Kidney (tissue), 22 donors: Measurements from ENCODE around the gene ANO2. TPM values are rescaled to one million over a fixed set of nuclear protein-coding genes. Genes with fewer than 3 reads are reported as not detected.
A peak's percentile ranks its signal among the peaks of the same experiment; 100 is the strongest.

Experiments
- DNase-seq, 5 donors: peaks; one replicate each; pipeline ENCODE4 v3.0.0-alpha.2; 2013 to 2020
- FAIRE-seq: peaks from 2 replicates; lab custom pipeline; 2012; peaks lifted over from hg19 to GRCh38; lab: Jason Lieb, UNC
- H3K27ac ChIP-seq, 2 donors: one replicate each; pipeline ENCODE4 v1.7.0; 2013; ENCODE audit warnings: low read depth in 2 of 2, low read length in 2 of 2, inconsistent platforms in 1 of 2
- H3K27me3 ChIP-seq: one replicate; pipeline ENCODE4 v1.7.1; 2013; ENCODE audit warnings: low read length, inconsistent platforms; ENCODE audit not compliant: control insufficient read depth, insufficient read depth
- H3K36me3 ChIP-seq, 3 donors: one replicate each; pipeline versions ENCODE4 v1.7.0 to v1.7.1; 2013; ENCODE audit warnings: low read length in 3 of 3, control low read depth in 1 of 3, inconsistent platforms in 1 of 3; ENCODE audit not compliant: insufficient read depth in 3 of 3, control insufficient read depth in 2 of 3
- H3K4me1 ChIP-seq, 3 donors: one replicate each; pipeline versions ENCODE4 v1.7.0 to v1.7.1; 2013; ENCODE audit warnings: low read length in 3 of 3, inconsistent platforms in 1 of 3, low read depth in 1 of 3; ENCODE audit not compliant: control insufficient read depth in 2 of 3, insufficient read depth in 2 of 3
- H3K4me3 ChIP-seq, 3 donors: one replicate each; pipeline versions ENCODE4 v1.7.0 to v1.8.1; 2013; ENCODE audit warnings: low read length in 3 of 3, control low read depth in 1 of 3, inconsistent platforms in 1 of 3
- H3K9ac ChIP-seq, 3 donors: one replicate each; pipeline versions ENCODE4 v1.7.0 to v1.7.1; 2013; ENCODE audit warnings: low read length in 3 of 3, control low read depth in 1 of 3, inconsistent platforms in 1 of 3
- H3K9me3 ChIP-seq, 3 donors: one replicate each; pipeline versions ENCODE4 v1.7.0 to v1.7.1; 2013; ENCODE audit warnings: low read length in 3 of 3, control low read depth in 1 of 3, inconsistent platforms in 1 of 3; ENCODE audit not compliant: control insufficient read depth in 2 of 3, insufficient read depth in 1 of 3
- intact Hi-C: fragments of 100-400 bp; cut with DNase I; formaldehyde crosslinking; loops from one replicate; pipeline ENCODE4 v1.11.1; 2022
- long read RNA-seq, 10 donors: library from polyadenylated mRNA in 1 of 10; unstranded in 1 of 10; transcript quantifications; one replicate each; pipeline ENCODE4 v2.0.0 and lab custom pipeline, GENCODE V29; 2021 to 2026
- polyA plus RNA-seq: library from polyadenylated mRNA; stranded (reverse); fragments of 350-450 nt; fragmentation: Illumina TruSeq; extraction: RNeasy Lipid Tissue Mini Kit (QIAGEN cat#74804); gene quantifications from one replicate; pipeline ENCODE4 v1.2.3, GENCODE V29; 2014; ENCODE audit warnings: low read depth, low replicate concordance; ENCODE audit not compliant: insufficient read depth
- total RNA-seq: library from RNA; stranded (reverse); fragmentation: NEBNext Ultra II Directional; extraction: Animal tissue kit (Norgen Biotek cat#: 25700); gene quantifications from one replicate; pipeline ENCODE4 v1.2.1, GENCODE V29; 2021
- TF ChIP-seq, protein P1 (sequence below): IDR thresholded peaks from 3 replicates; pipeline ENCODE4 v1.5.1; 2012; ENCODE audit warnings: mild to moderate bottlenecking, moderate library complexity, borderline replicate concordance; ENCODE audit not compliant: insufficient read depth; ENCODE audit errors: extremely low read depth
- donor health status: control.
- donor health status: control.
- donor health status: control.
- donor health status: control.
- donor health status: control.
- donor health status: DM: yes; HTN: yes; CAD: no.
- donor health status: Normal renal cell carcinoma (clear cell type).

The ANO2 gene
- total RNA-seq (4.4 TPM), polyA plus RNA-seq (0.34 TPM)
- long read RNA-seq, donor 1 = 0 reads
- long read RNA-seq, donor 2 = 0 reads
- long read RNA-seq, donor 3 = 0 reads
- long read RNA-seq, donor 4 = 0 reads
- long read RNA-seq, donor 5 = 0 reads
- long read RNA-seq, donor 6 = 0 reads
- long read RNA-seq, donor 7, partial matches to known transcripts = 0 of 3 reads
- long read RNA-seq, donor 7, other reads (novel, unspliced or antisense) = 3 of 3 reads
- long read RNA-seq, donor 8 = 0 reads
- long read RNA-seq, donor 9 = 0 reads
- long read RNA-seq, donor 10 = 0 reads

DNA sequence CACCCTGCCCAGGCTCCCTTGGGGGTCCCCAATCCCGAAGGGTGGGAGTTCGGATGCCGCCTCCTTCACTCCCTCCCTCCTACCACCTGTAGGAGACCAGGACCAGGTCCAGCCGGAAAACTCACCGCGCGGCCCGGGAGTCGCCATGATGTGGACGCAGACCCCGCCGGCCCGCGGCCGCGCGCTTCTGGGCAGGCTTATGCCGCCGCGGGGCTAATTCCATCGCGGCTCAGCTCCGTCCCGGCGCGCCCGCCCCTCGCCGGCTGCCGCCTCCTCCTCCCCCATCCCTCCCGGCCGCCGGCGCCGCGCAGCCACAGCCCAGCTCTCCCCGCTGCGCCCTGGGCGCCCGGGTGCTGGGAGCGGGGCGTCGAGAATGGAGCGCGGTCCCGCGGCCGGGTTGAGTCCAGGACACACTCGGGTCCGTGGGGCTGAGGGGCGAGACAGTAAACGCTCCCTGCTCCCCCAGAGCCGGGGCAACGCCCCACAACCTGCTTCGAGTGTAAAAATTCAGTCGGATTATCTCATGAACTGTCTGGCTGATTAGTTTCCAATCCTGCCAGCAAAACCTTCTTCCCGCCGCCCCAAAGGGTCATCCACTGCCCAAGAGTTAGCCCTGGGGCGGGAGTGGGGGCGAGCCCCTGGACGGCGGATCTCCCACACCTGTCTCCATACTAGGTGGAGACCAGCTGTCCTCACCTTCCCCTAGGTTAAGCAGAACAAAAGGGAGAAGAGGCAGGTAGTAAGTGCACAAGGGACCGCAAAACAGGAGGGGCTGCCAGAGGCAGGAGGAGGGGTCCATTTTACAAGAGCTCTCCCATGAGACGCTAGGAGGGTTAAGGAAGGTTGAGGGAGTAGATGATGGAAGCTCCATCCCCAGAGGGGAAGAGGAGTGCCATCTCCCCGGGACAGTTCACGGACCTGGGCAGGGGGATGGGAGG lies at the start of gene ANO2:
Gene ANO2, minus strand, starts transcription at position 189 of the 938 bp plus-strand sequence. Its CDS starts 42 bp downstream, at position 147.
- peak; percentile 65 to 88 (median 76) for DNase-seq
- H3K9ac ChIP-seq = peak within 1 kb of the TSS in 1 of 3 donors; percentile 37
- TF ChIP-seq, protein P1, sequence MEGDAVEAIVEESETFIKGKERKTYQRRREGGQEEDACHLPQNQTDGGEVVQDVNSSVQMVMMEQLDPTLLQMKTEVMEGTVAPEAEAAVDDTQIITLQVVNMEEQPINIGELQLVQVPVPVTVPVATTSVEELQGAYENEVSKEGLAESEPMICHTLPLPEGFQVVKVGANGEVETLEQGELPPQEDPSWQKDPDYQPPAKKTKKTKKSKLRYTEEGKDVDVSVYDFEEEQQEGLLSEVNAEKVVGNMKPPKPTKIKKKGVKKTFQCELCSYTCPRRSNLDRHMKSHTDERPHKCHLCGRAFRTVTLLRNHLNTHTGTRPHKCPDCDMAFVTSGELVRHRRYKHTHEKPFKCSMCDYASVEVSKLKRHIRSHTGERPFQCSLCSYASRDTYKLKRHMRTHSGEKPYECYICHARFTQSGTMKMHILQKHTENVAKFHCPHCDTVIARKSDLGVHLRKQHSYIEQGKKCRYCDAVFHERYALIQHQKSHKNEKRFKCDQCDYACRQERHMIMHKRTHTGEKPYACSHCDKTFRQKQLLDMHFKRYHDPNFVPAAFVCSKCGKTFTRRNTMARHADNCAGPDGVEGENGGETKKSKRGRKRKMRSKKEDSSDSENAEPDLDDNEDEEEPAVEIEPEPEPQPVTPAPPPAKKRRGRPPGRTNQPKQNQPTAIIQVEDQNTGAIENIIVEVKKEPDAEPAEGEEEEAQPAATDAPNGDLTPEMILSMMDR = no peak
- peaks cover 0 to 3% (median 3%) of the 10 kb centered on the region in 3 donors for H3K4me1 ChIP-seq
- H3K4me3 ChIP-seq = peak within 1 kb of the TSS; percentile 37 to 57 (median 55)
- H3K9me3 ChIP-seq = no peaks in the 10 kb centered on the region
- no peaks in the 10 kb centered on the region for H3K36me3 ChIP-seq
- peaks cover 5% of the 10 kb centered on the region for H3K27me3 ChIP-seq
- FAIRE-seq = no peak
- intact Hi-C loops = no loop called here
- no peak within 1 kb of the TSS for H3K27ac ChIP-seq

DNA sequence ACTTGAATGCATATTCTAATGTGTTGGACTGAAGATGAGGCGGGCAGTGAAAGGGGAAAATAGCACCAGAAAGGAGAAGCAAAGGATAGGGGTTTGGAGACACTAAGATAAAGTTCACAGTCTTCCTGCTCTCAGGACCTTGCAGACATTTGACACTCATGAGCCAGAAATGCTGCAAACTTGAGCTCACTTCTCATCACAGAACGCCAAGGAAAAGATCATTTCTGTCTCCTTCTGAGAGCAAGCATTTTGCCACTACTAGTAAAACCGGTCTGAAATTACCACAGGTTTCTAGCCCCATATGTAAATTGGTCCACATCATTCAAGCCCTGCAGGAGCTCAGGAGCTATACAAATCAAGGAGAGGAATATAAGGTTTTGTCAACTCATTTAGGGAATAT lies 44.6 kb upstream of the ANO2 start:
- H3K9me3 ChIP-seq = no peaks in the 10 kb centered on the region
- TF ChIP-seq, protein P1 = no peak
- H3K4me1 ChIP-seq = no peaks in the 10 kb centered on the region
- H3K27me3 ChIP-seq = no peaks in the 10 kb centered on the region
- H3K36me3 ChIP-seq = no peaks in the 10 kb centered on the region
- intact Hi-C loops = loop anchor here (10.0 kb wide), 2 partner anchors 55 to 295 kb away; no protein-coding TSS in a partner anchor
- no peak overlapping the region for H3K27ac ChIP-seq
- DNase-seq (peak in 1 of 5 donors; percentile 16), FAIRE-seq (no peak)
- H3K9ac ChIP-seq = no peak overlapping the region
- no peak overlapping the region for H3K4me3 ChIP-seq

DNA sequence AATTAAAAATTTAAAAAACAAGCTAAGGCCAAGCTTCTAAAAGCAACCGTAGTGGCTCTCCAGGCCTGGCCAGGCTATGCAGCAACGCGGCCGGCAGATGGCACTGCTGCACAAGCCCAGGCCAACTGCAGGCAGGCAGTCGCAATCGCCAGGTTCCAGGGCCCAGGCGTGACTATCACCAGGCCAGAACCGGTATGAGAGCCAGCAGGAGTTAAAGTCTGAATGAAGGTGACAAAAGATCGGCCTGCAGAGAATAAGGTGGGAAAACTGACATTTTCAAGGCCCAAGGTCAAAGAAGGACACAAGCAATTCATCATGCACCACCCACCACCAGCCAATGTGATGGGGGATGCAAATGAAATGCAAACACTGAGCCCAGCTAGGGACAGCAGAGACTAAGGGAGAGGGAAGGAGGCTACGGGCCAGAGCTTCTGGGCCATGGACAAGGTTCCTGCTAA lies 43.6 kb upstream of the ANO2 start:
- Histone ChIP-seq H3K4me1 (no peaks in the 10 kb centered on the region), H3K27ac (no peak overlapping the region), H3K36me3 (no peaks in the 10 kb centered on the region), H3K9ac (no peak overlapping the region), H3K4me3 (no peak overlapping the region), H3K27me3 (no peaks in the 10 kb centered on the region), H3K9me3 (no peaks in the 10 kb centered on the region)
- intact Hi-C loops = loop anchor here (10.0 kb wide), 2 partner anchors 56 to 296 kb away; no protein-coding TSS in a partner anchor
- DNase-seq = peak; percentile 86 to 90 (median 89)
- FAIRE-seq = peak; percentile 23
- TF ChIP-seq, protein P1 = peak; percentile 98
